T47D (cell line): ENCODE results near the gene GFPT2.

Experiments
- DNase-seq, 2 experiments: peaks; one replicate each; pipeline versions ENCODE4 v3.0.0 to v3.0.0-alpha.2; 2011 to 2012; ENCODE audit warnings: low read depth in 1 of 2, low spot score in 1 of 2
- JUND ChIP-seq: IDR thresholded peaks from 2 replicates; pipeline ENCODE4 v1.6.1; 2012; ENCODE audit warnings: low read depth
- in situ Hi-C: cut with HindIII; loops from 2 replicates; pipeline ENCODE4 v1.10.0; 2016; ENCODE audit warnings: low sequenced_read_pairs, low pct_unique_long_range_greater_than_20kb

The GFPT2 gene

GRCh38 chr5:180353048-180353979 is at the start of gene GFPT2:
Gene GFPT2, minus strand, starts transcription at chr5:180353336. Its CDS starts 119 bp downstream, at chr5:180353217.
- in situ Hi-C loops = no loop called here
- TF ChIP-seq JUND = no peak
- DNase-seq = peak; percentile 67 to 73

DNA sequence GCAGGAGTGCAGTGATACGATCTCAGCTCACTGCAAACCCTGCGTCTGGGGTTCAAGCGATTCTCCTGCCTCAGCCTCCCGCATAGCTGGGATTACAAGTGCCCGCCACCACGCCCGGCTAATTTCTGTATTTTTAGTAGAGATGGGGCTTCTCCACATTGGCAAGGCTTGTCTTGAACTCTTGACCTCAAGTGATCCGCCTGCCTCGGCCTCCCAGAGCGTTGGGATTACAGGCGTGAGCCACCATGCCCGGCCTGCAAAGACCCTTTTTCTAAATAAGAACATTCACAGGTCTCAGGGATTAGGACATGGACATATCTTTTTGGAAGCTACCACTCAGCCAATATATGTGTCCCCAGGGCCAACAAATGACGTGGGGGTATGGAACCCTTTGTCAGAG is 49.6 kb upstream of the GFPT2 start:
- no peak for DNase-seq
- no peak for TF ChIP-seq JUND
- in situ Hi-C loops = no loop called here

DNA sequence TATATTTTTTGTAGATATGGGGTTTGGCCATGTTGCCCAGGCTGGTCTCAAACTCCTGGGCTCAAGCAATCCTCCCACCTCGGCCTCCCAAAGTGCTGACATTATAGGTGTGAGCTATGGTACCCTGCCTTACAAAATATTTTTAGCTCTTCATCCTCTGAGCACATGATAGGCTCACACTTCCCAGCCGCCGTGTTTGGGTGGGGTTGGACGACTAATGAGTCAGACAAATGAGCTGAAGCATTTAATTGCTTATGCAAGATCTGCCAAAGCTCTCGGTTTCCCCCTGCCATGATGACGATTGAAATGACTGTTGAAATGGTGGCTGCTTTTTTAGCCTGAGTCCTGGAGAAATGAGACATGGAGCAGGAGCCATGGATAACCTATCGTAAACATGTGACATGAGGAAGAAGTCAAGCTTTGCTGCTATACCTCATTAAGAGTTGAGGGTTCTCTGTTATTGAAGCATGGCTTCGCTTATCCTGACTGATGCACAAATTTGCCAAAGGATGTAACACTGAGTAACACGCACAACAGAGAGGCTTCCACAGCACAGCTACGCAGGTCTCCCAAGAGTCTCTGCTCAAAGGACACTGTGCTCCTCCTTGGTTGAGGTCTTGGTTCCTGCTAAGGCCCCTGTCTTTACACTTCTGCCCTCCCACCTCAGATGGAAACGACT is 48.2 kb upstream of the GFPT2 start:
- in situ Hi-C loops = no loop called here
- DNase-seq = no peak
- TF ChIP-seq JUND = no peak

DNA sequence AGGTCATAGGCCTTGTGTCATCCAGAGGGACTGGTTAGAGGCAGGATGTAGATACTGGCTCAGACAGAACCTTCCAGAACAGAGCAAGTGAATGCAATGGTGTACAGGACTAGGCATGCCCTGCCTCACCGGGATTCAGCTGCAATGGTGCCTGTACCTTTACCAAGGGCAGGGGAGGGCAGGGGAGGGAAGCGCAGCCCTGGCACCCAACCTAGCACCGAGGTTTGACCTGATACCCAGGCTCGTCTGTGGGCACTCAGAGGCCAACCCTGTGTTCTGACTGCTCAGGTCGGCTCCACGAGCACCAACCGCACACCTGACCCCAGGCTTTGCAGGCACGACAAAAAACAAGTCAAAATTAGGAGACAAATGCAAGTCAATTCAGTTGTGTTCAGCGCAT is 47.3 kb upstream of the GFPT2 start:
- in situ Hi-C loops = no loop called here
- TF ChIP-seq JUND = no peak
- DNase-seq = no peak

GRCh38 chr5:180399401-180400215 is 46.5 kb upstream of the GFPT2 start:
- no peak for DNase-seq
- in situ Hi-C loops = no loop called here

GRCh38 chr5:180396926-180397325 is 43.8 kb upstream of the GFPT2 start:
- in situ Hi-C loops = no loop called here
- no peak for TF ChIP-seq JUND
- DNase-seq = no peak

More at GRCh38 chr5:180399401-180400215, 46.5 kb upstream of the GFPT2 start:
- TF ChIP-seq JUND = no peak

DNA sequence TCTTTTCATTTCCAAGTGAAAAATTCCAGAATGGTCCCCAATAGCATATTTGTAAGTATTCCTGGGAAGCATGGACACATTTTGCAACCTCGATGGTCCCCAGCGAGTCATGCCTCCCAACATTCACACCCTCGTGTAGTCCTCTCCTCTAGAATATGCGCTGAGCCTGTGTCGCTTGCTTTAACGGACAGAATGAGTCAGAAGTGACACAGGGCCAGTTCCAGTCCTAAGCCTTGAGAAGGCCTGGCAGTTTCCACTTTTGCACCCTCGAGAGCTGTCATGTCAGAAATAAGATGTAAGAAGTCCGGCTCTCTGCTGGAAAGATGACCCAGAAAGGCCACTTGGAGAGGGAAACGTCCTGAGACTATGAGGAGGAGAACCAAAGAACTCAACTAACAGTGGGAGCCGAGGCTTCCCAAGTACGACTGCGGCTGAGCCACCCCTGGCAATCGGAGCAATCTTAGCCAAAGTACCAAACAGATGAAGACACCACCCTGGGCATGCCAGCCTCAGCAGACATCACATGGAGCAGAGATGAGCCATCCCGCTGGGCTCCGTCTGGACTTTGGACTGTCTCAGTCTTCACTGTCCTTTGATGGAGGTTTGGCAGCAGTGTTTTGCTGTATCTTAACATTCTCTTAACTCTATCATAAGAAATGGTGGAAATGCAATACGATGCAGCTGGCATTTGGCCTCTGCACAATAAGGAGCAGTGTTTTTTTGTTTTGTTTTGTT is 42.6 kb upstream of the GFPT2 start:
- no peak for TF ChIP-seq JUND
- in situ Hi-C loops = no loop called here
- DNase-seq = no peak

GRCh38 chr5:180394031-180394636 is 41.0 kb upstream of the GFPT2 start:
- TF ChIP-seq JUND = no peak
- DNase-seq = no peak
- in situ Hi-C loops = no loop called here

- TF ChIP-seq JUND = no peak
- no peak for DNase-seq
- in situ Hi-C loops = no loop called here
These were observed 38.1 kb upstream of the GFPT2 start for GRCh38 chr5:180391276-180391675.

DNA sequence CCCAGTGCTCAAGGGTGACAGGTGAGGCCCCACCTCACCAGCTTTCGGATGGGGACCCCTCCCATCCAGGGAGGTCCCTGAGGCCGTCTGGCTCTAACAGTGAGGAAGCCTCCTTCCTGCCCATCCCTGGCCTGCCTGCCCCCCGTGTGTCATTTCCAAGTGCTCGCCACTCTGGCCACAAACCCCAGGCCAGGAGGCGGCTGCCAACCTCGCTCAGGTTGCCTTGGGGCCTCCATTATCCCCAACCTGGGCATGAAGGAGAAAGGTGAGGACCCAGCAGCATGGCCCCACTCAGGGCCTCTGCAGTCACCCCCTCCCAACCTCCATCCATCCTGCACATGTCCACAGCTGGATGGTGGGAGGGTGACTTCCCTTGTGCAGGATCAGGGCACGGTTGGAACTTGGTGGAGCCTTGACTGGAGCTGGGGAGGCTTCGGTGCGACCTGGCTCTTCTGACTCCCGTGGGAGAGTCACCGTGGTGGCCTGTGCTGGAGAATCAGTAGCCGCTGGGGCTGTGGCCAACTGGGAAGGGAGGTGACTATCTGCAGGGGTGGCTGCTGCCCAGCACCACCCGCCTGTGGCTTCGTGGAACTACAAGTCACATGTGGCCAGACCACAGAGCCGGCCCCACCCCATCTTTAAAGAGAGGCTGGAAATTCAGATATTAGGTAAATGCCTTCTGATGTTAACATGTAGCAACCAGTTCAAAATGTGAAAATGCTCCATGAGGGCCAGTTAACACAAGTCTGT is 37.5 kb upstream of the GFPT2 start:
- no peak for TF ChIP-seq JUND
- in situ Hi-C loops = no loop called here
- DNase-seq = peak in 1 of 2 experiments; percentile 13
